Erythroblast (primary cell): ENCODE measurements around the gene UCP1.

Experiments used
- GATA1 ChIP-seq: IDR thresholded peaks from 2 replicates; pipeline ENCODE4 v1.6.1; 2011; ENCODE audit warnings: low read depth, mild to moderate bottlenecking, control low read depth, low read length, moderate library complexity
- POLR2A ChIP-seq: IDR thresholded peaks from 2 replicates; pipeline ENCODE4 v1.6.1; 2011; ENCODE audit warnings: mild to moderate bottlenecking, low read length

- no peak for TF ChIP-seq POLR2A
- no peak for TF ChIP-seq GATA1
These were observed 26.3 kb upstream of the UCP1 start for GRCh38 chr4:140595065-140595464.
